OCI-LY3 (cell line): ENCODE measurements around the gene UNC5C.

Experiments
- H2AFZ ChIP-seq: fragments of 200-600, 300-600 bp; shearing (Covaris generic); 2 replicates; pipeline ENCODE4 v1.6.0; 2014; ENCODE audit warnings: antibody characterized with exemption, low read depth, low read length
- H3K27ac ChIP-seq: fragments of 200-600, 300-600 bp; sonication (generic); 2 replicates; pipeline ENCODE4 v1.5.1; 2014; ENCODE audit warnings: mild to moderate bottlenecking, low read length, moderate library complexity, mixed read lengths
- H3K27me3 ChIP-seq: fragments of 200-600, 300-600 bp; sonication (generic); 2 replicates; pipeline ENCODE4 v1.6.1; 2014; ENCODE audit warnings: low read depth, low read length, mixed read lengths
- H3K36me3 ChIP-seq: fragments of 200-600, 300-600 bp; sonication (generic); replicated peaks from 2 replicates; pipeline ENCODE3; 2014; ENCODE audit warnings: low read depth, low read length, mixed read lengths
- H3K4me1 ChIP-seq: fragments of 300-600, 200-600 bp; sonication (generic); 2 replicates; pipeline ENCODE4 v1.6.1; 2014; ENCODE audit warnings: low read length, mixed read lengths
- H3K4me2 ChIP-seq: fragments of 200-600, 300-600 bp; sonication (generic); 2 replicates; pipeline ENCODE4 v1.6.1; 2014; ENCODE audit warnings: low read length, mixed read lengths
- H3K4me3 ChIP-seq: fragments of 300-600, 200-600 bp; sonication (generic); 2 replicates; pipeline ENCODE4 v1.5.1; 2014; ENCODE audit warnings: antibody characterized with exemption, mild to moderate bottlenecking, low read length, moderate library complexity
- H3K79me2 ChIP-seq: fragments of 300-600, 200-600 bp; shearing (Covaris generic); 2 replicates; pipeline ENCODE4 v1.6.1; 2014; ENCODE audit warnings: mild to moderate bottlenecking, low read length, mixed read lengths
- H3K9ac ChIP-seq: fragments of 300-600, 200-600 bp; shearing (Covaris generic); 2 replicates; pipeline ENCODE4 v1.6.0; 2014; ENCODE audit warnings: mild to moderate bottlenecking, low read length, moderate library complexity
- H3K9me3 ChIP-seq: fragments of 200-600, 300-600 bp; shearing (Covaris generic); 2 replicates; pipeline ENCODE4 v1.6.1; 2014; ENCODE audit warnings: low read length, mixed read lengths; ENCODE audit not compliant: insufficient read depth
- H4K20me1 ChIP-seq: fragments of 200-600, 300-600 bp; sonication (generic); 2 replicates; pipeline ENCODE4 v1.6.1; 2016; ENCODE audit warnings: low read length, mixed read lengths; ENCODE audit not compliant: insufficient read depth
- CTCF ChIP-seq: fragments of 200-600, 300-600 bp; sonication (generic); IDR thresholded peaks from 2 replicates; pipeline ENCODE4 v1.5.1; 2014; ENCODE audit warnings: antibody characterized with exemption, low read length, low read depth
- EZH2phosphoT487 ChIP-seq: fragments of 200-600 bp; shearing (Covaris generic); IDR thresholded peaks from 2 replicates; pipeline ENCODE4 v1.6.1; 2018; ENCODE audit warnings: antibody characterized with exemption, mixed run types, low read depth

Gene UNC5C

GRCh38 chr4:95232358-95233156 is 316.2 kb downstream of the UNC5C start:
- Histone ChIP-seq H3K36me3 (no peaks in the 10 kb centered on the region), H3K4me2 (no peak overlapping the region), H2AFZ (no peak overlapping the region; the same call in 1 of the 2 replicates), H3K4me3 (no peak overlapping the region), H3K79me2 (no peaks in the 10 kb centered on the region), H3K27ac (no peak overlapping the region), H3K9me3 (no peaks in the 10 kb centered on the region), H4K20me1 (no peaks in the 10 kb centered on the region), H3K27me3 (no peaks in the 10 kb centered on the region), H3K9ac (no peak overlapping the region), H3K4me1 (peaks cover 6% of the 10 kb centered on the region; the same call in 1 of the 2 replicates)
- TF ChIP-seq EZH2phosphoT487 (no peak), CTCF (no peak)

- no peak overlapping the region for H3K27ac ChIP-seq
- no peaks in the 10 kb centered on the region for H3K79me2 ChIP-seq
- no peaks in the 10 kb centered on the region for H3K9me3 ChIP-seq
- no peaks in the 10 kb centered on the region for H4K20me1 ChIP-seq
- no peak overlapping the region for H3K9ac ChIP-seq
- no peak overlapping the region for H3K4me2 ChIP-seq
- peaks cover 6% of the 10 kb centered on the region; the same call in 1 of the 2 replicates for H3K4me1 ChIP-seq
- H3K36me3 ChIP-seq = no peaks in the 10 kb centered on the region
- H3K4me3 ChIP-seq = no peak overlapping the region
- H3K27me3 ChIP-seq = no peaks in the 10 kb centered on the region
- TF ChIP-seq EZH2phosphoT487 (no peak), CTCF (no peak)
- no peak overlapping the region for H2AFZ ChIP-seq
These were observed 317.1 kb downstream of the UNC5C start for GRCh38 chr4:95231681-95232080.

DNA sequence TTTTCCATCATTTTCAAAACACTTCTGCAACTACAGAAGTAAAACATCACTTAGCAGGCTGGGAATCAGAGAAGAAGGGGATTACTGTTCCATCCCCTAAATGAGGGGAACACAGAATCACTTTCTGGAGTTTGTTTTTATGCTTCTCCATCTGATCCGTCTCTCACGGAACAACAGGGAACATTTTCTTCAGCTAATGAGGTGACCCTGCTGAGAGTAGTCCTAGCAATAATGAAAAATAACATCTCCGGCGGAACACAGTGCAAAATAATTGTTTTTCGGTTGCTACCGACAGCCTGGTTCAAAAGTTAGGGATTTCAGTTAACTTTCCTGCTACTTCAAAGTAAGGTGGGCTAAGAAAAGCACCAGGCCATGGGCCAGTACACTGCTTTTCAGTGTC is 322.9 kb downstream of the UNC5C start:
- no peaks in the 10 kb centered on the region for H3K36me3 ChIP-seq
- H2AFZ ChIP-seq = no peak overlapping the region
- no peaks in the 10 kb centered on the region for H3K4me1 ChIP-seq
- H4K20me1 ChIP-seq = no peaks in the 10 kb centered on the region
- H3K27me3 ChIP-seq = no peaks in the 10 kb centered on the region
- H3K4me2 ChIP-seq = no peak overlapping the region
- H3K79me2 ChIP-seq = no peaks in the 10 kb centered on the region
- TF ChIP-seq EZH2phosphoT487 (no peak), CTCF (no peak)
- H3K9me3 ChIP-seq = no peaks in the 10 kb centered on the region
- no peak overlapping the region for H3K4me3 ChIP-seq
- H3K27ac ChIP-seq = no peak overlapping the region
- H3K9ac ChIP-seq = no peak overlapping the region

DNA sequence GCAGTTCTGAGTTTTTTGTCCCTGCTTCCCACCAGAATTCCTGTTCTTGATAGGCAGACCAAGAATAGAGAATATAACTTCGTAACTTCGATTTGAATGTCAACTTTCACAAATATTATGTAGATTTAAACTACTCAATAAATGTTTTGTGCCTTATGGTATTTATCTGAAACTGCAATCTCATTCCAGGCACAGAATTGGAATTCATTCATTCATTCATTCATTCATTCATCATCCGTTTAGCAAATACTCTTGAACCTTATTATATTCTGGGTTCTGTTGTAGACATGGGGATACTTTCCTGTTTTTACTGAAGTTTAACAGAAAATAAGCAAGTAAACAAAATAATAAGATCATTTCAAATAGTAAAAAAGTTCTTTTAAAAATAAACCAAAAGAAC is 324.4 kb downstream of the UNC5C start:
- no peaks in the 10 kb centered on the region for H3K36me3 ChIP-seq
- no peaks in the 10 kb centered on the region for H3K79me2 ChIP-seq
- no peaks in the 10 kb centered on the region for H3K27me3 ChIP-seq
- TF ChIP-seq CTCF = no peak
- no peak for TF ChIP-seq EZH2phosphoT487
- H3K4me3 ChIP-seq = no peak overlapping the region
- no peaks in the 10 kb centered on the region for H4K20me1 ChIP-seq
- H2AFZ ChIP-seq = no peak overlapping the region
- no peak overlapping the region for H3K27ac ChIP-seq
- H3K4me2 ChIP-seq = no peak overlapping the region
- H3K9ac ChIP-seq = no peak overlapping the region
- H3K4me1 ChIP-seq = no peaks in the 10 kb centered on the region
- no peaks in the 10 kb centered on the region for H3K9me3 ChIP-seq
